Right atrium auricular region (tissue), 2 donors: ENCODE results near the gene CORO2A. TPM values are rescaled to one million over a fixed set of nuclear protein-coding genes. Genes with fewer than 3 reads are reported as not detected.

Source experiments
- DNase-seq: peaks from one replicate; pipeline ENCODE4 v3.0.0-alpha.2; 2019; ENCODE audit warnings: low spot score
- H3K27ac ChIP-seq, 2 donors: fragments of 200-600 bp; sonication (generic); 1 replicate in 1 of 2; 2 replicates in 1 of 2; pipeline ENCODE4 v1.5.1; 2016 to 2019
- H3K27me3 ChIP-seq, 2 donors: fragments of 200-600 bp; sonication (generic); one replicate each; pipeline versions ENCODE4 v1.5.1 to v1.6.0; 2017 to 2019
- H3K36me3 ChIP-seq: fragments of 200-600 bp; sonication (generic); one replicate; pipeline ENCODE4 v1.5.1; 2016
- H3K4me1 ChIP-seq, 2 donors: fragments of 200-600 bp; sonication (generic); one replicate each; pipeline versions ENCODE4 v1.5.1 to v1.6.0; 2017 to 2019
- H3K4me3 ChIP-seq, 2 donors: fragments of 200-600 bp; sonication (generic); 1 replicate in 1 of 2; 2 replicates in 1 of 2; pipeline ENCODE4 v1.5.1; 2017 to 2019; ENCODE audit warnings: mild to moderate bottlenecking in 1 of 2, moderate library complexity in 1 of 2
- H3K9me3 ChIP-seq, 2 donors: fragments of 200-600 bp; sonication (generic); one replicate each; pipeline ENCODE4 v1.5.1; 2019
- total RNA-seq, 2 donors: library from RNA; depleted of rRNA; stranded (reverse); fragments of >200 nt; gene quantifications; one replicate each; pipeline ENCODE4 v1.1.0, GENCODE V29; 2016
- TF ChIP-seq, protein P1 (sequence below), 2 donors: fragments of 200-600 bp; sonication (generic); IDR thresholded peaks; one replicate each; pipeline ENCODE4 v1.5.1; 2019; ENCODE audit warnings: antibody characterized with exemption in 2 of 2

The CORO2A gene
- total RNA-seq, 2 donors from 2014 or later = 0.39 to 0.44 TPM

DNA sequence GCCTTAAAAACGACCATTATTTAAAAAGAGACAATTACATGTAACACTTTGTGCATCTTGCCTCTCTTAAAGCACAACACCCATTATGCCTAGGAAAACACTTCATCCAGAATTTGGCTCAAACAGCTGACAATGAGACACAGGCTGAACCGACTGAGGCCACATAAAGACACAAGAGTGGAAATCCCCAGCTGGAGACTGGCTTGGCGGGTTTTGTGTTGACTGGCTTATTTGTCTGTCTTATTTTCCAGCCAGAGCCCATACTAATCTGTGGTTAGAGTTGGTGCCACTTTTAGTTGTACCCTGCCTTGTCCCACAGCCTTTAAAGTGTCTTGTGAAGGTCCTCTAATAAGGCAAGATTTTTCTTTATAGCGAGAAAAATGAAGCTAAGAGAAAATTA is 94.6 kb downstream of the CORO2A start:
- no peaks in the 10 kb centered on the region for H3K4me1 ChIP-seq
- no peak overlapping the region for H3K4me3 ChIP-seq
- H3K27me3 ChIP-seq = no peaks in the 10 kb centered on the region
- H3K27ac ChIP-seq = no peak overlapping the region
- TF ChIP-seq, protein P1, sequence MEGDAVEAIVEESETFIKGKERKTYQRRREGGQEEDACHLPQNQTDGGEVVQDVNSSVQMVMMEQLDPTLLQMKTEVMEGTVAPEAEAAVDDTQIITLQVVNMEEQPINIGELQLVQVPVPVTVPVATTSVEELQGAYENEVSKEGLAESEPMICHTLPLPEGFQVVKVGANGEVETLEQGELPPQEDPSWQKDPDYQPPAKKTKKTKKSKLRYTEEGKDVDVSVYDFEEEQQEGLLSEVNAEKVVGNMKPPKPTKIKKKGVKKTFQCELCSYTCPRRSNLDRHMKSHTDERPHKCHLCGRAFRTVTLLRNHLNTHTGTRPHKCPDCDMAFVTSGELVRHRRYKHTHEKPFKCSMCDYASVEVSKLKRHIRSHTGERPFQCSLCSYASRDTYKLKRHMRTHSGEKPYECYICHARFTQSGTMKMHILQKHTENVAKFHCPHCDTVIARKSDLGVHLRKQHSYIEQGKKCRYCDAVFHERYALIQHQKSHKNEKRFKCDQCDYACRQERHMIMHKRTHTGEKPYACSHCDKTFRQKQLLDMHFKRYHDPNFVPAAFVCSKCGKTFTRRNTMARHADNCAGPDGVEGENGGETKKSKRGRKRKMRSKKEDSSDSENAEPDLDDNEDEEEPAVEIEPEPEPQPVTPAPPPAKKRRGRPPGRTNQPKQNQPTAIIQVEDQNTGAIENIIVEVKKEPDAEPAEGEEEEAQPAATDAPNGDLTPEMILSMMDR (IDR thresholded peaks at IDR 0.05) = no peak
- no peaks in the 10 kb centered on the region for H3K9me3 ChIP-seq
- no peak for DNase-seq
- no peaks in the 10 kb centered on the region for H3K36me3 ChIP-seq

DNA sequence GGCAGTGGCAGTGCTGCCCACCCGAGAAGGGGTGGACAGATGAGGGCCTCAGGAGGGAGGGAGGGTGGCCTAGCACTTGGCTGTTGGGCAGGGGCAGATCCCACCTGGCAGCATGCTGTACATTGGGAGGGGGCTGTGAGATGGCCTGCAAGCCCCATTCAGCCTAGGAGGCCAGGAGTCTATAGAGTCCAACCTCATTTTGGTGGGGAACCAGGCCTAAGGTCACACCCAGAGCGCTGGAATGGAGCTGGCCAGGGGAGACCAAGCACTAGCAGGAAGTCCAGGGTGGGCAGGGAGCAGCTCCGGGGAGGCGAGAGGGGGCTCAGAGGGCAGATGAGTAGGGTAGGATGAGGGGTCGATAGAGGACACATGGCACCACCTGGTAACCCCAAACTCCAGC is 96.3 kb downstream of the CORO2A start:
- no peaks in the 10 kb centered on the region for H3K27me3 ChIP-seq
- TF ChIP-seq, protein P1 (IDR thresholded peaks at IDR 0.05) = no peak
- no peaks in the 10 kb centered on the region for H3K9me3 ChIP-seq
- H3K36me3 ChIP-seq = no peaks in the 10 kb centered on the region
- no peaks in the 10 kb centered on the region for H3K4me1 ChIP-seq
- no peak overlapping the region for H3K4me3 ChIP-seq
- no peak overlapping the region for H3K27ac ChIP-seq
- no peak for DNase-seq

- Histone ChIP-seq H3K27ac (no peak overlapping the region), H3K9me3 (no peaks in the 10 kb centered on the region), H3K4me1 (no peaks in the 10 kb centered on the region), H3K36me3 (no peaks in the 10 kb centered on the region), H3K27me3 (no peaks in the 10 kb centered on the region), H3K4me3 (no peak overlapping the region)
- TF ChIP-seq, protein P1 (IDR thresholded peaks at IDR 0.05) = no peak
- DNase-seq = no peak
Measured at GRCh38 chr9:98095401-98095800, 97.0 kb downstream of the CORO2A start.

- Histone ChIP-seq H3K36me3 (no peaks in the 10 kb centered on the region), H3K4me3 (no peak overlapping the region), H3K4me1 (no peaks in the 10 kb centered on the region), H3K27ac (no peak overlapping the region), H3K9me3 (no peaks in the 10 kb centered on the region), H3K27me3 (no peaks in the 10 kb centered on the region)
- TF ChIP-seq, protein P1 (IDR thresholded peaks at IDR 0.05) = no peak
- DNase-seq = no peak
Measured at GRCh38 chr9:98094851-98095250, 97.6 kb downstream of the CORO2A start.

DNA sequence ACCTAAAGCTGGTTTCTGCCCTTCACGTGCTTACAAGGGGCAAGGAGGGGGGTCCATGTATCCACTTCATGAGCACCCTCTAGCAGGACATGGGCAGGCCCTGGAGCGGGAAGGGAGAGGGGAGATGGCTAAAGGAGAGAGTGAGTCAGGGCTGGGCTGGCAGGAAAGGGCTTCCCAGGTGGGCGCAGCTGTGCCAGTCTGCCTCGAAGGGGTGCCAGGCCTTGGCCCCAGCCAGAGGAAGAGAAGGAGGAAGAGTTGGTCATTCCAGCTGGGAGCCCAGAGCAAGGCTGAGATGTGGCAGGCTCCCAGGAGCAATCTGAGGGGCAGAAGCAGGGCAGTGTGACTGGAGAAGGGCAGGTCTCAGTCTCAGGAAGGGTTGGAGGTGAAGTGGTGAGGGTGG is 98.1 kb downstream of the CORO2A start:
- TF ChIP-seq, protein P1 (IDR thresholded peaks at IDR 0.05) = no peak
- Histone ChIP-seq H3K27ac (no peak overlapping the region), H3K9me3 (no peaks in the 10 kb centered on the region), H3K4me1 (no peaks in the 10 kb centered on the region), H3K4me3 (no peak overlapping the region), H3K36me3 (no peaks in the 10 kb centered on the region), H3K27me3 (no peaks in the 10 kb centered on the region)
- no peak for DNase-seq

DNA sequence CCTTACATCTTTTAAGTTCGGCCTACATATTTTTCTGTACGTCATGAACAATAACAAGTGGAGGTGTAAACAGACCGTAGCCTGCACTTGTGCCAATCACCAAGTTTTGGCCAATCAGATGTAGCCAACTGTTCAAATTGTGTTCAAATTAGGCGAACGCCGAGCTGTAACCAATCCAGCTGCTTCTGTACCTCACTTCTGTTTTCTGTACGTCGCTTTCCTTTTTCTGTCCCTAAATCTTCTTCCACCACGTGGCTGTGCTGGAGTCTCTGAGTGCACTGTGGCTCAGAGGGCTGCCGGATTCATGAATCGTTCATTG is 99.9 kb downstream of the CORO2A start:
- no peak overlapping the region for H3K4me3 ChIP-seq
- H3K27ac ChIP-seq = no peak overlapping the region

More for the DNA sequence above, 99.9 kb downstream of the CORO2A start:
- TF ChIP-seq, protein P1 (IDR thresholded peaks at IDR 0.05) = no peak
- no peak for DNase-seq
- H3K27me3 ChIP-seq = no peaks in the 10 kb centered on the region
- H3K9me3 ChIP-seq = no peaks in the 10 kb centered on the region
- H3K4me1 ChIP-seq = peaks cover 0 to 6% of the 10 kb centered on the region in 2 donors
- H3K36me3 ChIP-seq = no peaks in the 10 kb centered on the region
